ENCODE data around the gene FBXO31. TPM values are rescaled to one million over a fixed set of nuclear protein-coding genes. Genes with fewer than 3 reads are reported as not detected.

Gene FBXO31
- total and polyA plus RNA-seq, 7 donors = 15.0 to 120 (median 86.7) TPM

GRCh38 chr16:87332150-87332549 is 51.4 kb downstream of the FBXO31 start:
- Histone ChIP-seq H3K4me3 (no peak overlapping the region), H3K27me3 (no peaks in the 10 kb centered on the region), H3K4me1 (peaks cover 0 to 13% (median 4%) of the 10 kb centered on the region in 4 donors), H3K27ac (peak overlapping the region in 1 of 4 donors; percentile 43), H3K36me3 (peaks cover 28 to 84% (median 60%) of the 10 kb centered on the region in 4 donors), H3K9me3 (no peaks in the 10 kb centered on the region)
- intact Hi-C loops (cut with DNase I) = no loop called here
- no peak for TF ChIP-seq EP300 (IDR thresholded peaks at IDR 0.05)
- TF ChIP-seq POLR2AphosphoS5 (IDR thresholded peaks at IDR 0.05) = no peak
- no peak for TF ChIP-seq POLR2A (IDR thresholded peaks at IDR 0.05)
- no peak for TF ChIP-seq CTCF (IDR thresholded peaks at IDR 0.05)
- no peak for DNase-seq
- WGBS, 2 donors = 85 to 90% methylated on average over 10 of the region's 10 CpGs

GRCh38 chr16:87331241-87331801 is 52.3 kb downstream of the FBXO31 start:
- no peaks in the 10 kb centered on the region for H3K9me3 ChIP-seq
- intact Hi-C loops (cut with DNase I) = no loop called here
- TF ChIP-seq CTCF (IDR thresholded peaks at IDR 0.05) = no peak
- TF ChIP-seq POLR2AphosphoS5 (IDR thresholded peaks at IDR 0.05) = no peak
- TF ChIP-seq POLR2A (IDR thresholded peaks at IDR 0.05) = no peak
- TF ChIP-seq EP300 (IDR thresholded peaks at IDR 0.05) = no peak
- no peak overlapping the region for H3K4me3 ChIP-seq
- WGBS, 2 donors = 93 to 94% methylated on average over 31 of the region's 31 CpGs
- no peak for DNase-seq
- H3K27ac ChIP-seq = no peak overlapping the region
- H3K36me3 ChIP-seq = peaks cover 28 to 84% (median 60%) of the 10 kb centered on the region in 4 donors
- peaks cover 0 to 13% (median 4%) of the 10 kb centered on the region in 4 donors for H3K4me1 ChIP-seq
- no peaks in the 10 kb centered on the region for H3K27me3 ChIP-seq

- intact Hi-C loops (cut with DNase I) = no loop called here
- H3K36me3 ChIP-seq = peaks cover 28 to 80% (median 56%) of the 10 kb centered on the region in 4 donors
- no peak for DNase-seq
- no peak overlapping the region for H3K27ac ChIP-seq
- peaks cover 0 to 13% (median 4%) of the 10 kb centered on the region in 4 donors for H3K4me1 ChIP-seq
- H3K4me3 ChIP-seq = no peak overlapping the region
- WGBS, 2 donors = 95% methylated on average over 15 of the region's 15 CpGs
- no peaks in the 10 kb centered on the region for H3K9me3 ChIP-seq
- H3K27me3 ChIP-seq = no peaks in the 10 kb centered on the region
- TF ChIP-seq POLR2A (IDR thresholded peaks at IDR 0.05) (no peak), CTCF (IDR thresholded peaks at IDR 0.05) (no peak), POLR2AphosphoS5 (IDR thresholded peaks at IDR 0.05) (no peak), EP300 (IDR thresholded peaks at IDR 0.05) (no peak)
Observed at GRCh38 chr16:87330646-87331045, 52.9 kb downstream of the FBXO31 start.

- H3K36me3 ChIP-seq = peaks cover 28 to 76% (median 52%) of the 10 kb centered on the region in 4 donors
- peak overlapping the region in 1 of 4 donors; percentile 51 for H3K27ac ChIP-seq
- H3K4me3 ChIP-seq = no peak overlapping the region
- WGBS, 2 donors = 94 to 96% methylated on average over 11 of the region's 11 CpGs
- no peaks in the 10 kb centered on the region for H3K27me3 ChIP-seq
- peaks cover 0 to 13% (median 6%) of the 10 kb centered on the region in 4 donors for H3K4me1 ChIP-seq
- intact Hi-C loops (cut with DNase I) = no loop called here
- TF ChIP-seq EP300 (IDR thresholded peaks at IDR 0.05) = no peak
- TF ChIP-seq POLR2AphosphoS5 (IDR thresholded peaks at IDR 0.05) = no peak
- no peak for TF ChIP-seq CTCF (IDR thresholded peaks at IDR 0.05)
- no peak for TF ChIP-seq POLR2A (IDR thresholded peaks at IDR 0.05)
- no peak for DNase-seq
- H3K9me3 ChIP-seq = no peaks in the 10 kb centered on the region
Observed at GRCh38 chr16:87330257-87330624, 53.3 kb downstream of the FBXO31 start.

Data from sigmoid colon (tissue), 7 donors.